ENCODE data around the gene EFCAB8.

EFCAB8 gene

DNA sequence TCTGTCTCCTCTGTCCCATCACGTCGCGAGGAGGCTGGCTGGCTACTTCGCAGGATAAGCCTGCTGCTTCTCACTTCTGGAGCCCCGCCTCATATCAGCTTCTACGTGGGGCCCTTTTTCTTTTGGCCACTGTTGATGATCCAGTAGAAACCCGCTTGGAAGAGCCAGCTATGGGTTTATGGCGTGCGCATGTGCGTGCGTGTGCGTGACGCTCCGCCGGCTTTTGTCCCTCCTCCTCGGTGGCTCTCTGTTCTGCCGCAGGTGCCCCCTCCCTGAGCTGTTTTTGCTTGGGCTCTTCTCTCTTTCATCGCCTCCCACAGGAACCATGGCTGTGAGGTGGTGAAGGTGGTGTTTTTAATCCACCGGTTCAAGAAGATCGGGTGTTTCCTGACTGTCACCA is 26.5 kb downstream of the EFCAB8 start:
- no peak for DNase-seq (ENCODE audit: low read depth in 2 of 2)
- TF ChIP-seq, protein P1, sequence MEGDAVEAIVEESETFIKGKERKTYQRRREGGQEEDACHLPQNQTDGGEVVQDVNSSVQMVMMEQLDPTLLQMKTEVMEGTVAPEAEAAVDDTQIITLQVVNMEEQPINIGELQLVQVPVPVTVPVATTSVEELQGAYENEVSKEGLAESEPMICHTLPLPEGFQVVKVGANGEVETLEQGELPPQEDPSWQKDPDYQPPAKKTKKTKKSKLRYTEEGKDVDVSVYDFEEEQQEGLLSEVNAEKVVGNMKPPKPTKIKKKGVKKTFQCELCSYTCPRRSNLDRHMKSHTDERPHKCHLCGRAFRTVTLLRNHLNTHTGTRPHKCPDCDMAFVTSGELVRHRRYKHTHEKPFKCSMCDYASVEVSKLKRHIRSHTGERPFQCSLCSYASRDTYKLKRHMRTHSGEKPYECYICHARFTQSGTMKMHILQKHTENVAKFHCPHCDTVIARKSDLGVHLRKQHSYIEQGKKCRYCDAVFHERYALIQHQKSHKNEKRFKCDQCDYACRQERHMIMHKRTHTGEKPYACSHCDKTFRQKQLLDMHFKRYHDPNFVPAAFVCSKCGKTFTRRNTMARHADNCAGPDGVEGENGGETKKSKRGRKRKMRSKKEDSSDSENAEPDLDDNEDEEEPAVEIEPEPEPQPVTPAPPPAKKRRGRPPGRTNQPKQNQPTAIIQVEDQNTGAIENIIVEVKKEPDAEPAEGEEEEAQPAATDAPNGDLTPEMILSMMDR (IDR thresholded peaks at IDR 0.05; ENCODE audit: low read depth, low read length) = no peak
- H3K4me3 ChIP-seq (replicated peaks in 1 of 2; ENCODE audit: low read depth in 2 of 2, low read length in 2 of 2) = no peak overlapping the region

DNA sequence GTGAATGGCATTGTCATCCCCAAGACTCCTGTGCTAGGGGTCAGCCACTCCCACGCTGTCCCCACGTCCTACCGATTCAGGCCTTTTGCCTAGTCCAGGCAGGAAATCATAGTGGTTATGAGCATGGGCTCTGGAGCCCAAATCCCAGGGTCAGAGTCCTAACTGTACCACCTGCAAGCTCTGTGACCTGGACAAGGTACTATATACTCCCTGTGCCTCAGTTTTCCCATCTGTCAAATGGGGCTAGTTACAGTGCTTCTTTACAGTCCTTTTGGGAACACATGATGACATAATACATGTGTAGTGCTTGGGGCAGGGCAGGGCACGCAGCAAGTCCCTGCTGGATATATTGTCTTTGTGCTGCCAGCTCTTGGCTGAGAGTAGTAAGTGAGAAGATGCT is 27.2 kb downstream of the EFCAB8 start:
- no peak for DNase-seq (ENCODE audit: low read depth in 2 of 2)
- no peak overlapping the region for H3K4me3 ChIP-seq (replicated peaks in 1 of 2; ENCODE audit: low read depth in 2 of 2, low read length in 2 of 2)
- TF ChIP-seq, protein P1 (IDR thresholded peaks at IDR 0.05; ENCODE audit: low read depth, low read length) = no peak

DNA sequence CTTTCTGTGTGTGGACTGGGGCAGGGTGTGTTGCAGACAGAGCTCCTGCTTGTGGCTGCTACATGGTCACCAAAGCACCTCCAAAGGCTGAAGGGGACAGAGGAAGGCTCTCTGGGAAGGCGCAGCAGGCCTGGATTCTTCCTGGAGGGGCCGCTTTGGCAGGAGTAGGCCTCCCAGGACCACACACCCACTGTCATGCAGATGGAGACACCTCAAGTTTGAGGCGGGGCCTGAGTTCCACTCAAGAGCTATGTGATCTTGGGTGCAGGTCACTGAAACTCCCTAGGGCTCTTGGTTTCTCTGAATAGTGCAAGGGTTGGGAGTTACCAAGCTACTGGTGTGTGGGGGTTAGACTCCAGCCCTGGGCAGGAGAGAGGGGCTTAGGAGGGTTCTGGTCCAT is 27.9 kb downstream of the EFCAB8 start:
- no peak overlapping the region for H3K4me3 ChIP-seq (replicated peaks in 1 of 2; ENCODE audit: low read depth in 2 of 2, low read length in 2 of 2)
- no peak for DNase-seq (ENCODE audit: low read depth in 2 of 2)
- TF ChIP-seq, protein P1 (IDR thresholded peaks at IDR 0.05; ENCODE audit: low read depth, low read length) = no peak

DNA sequence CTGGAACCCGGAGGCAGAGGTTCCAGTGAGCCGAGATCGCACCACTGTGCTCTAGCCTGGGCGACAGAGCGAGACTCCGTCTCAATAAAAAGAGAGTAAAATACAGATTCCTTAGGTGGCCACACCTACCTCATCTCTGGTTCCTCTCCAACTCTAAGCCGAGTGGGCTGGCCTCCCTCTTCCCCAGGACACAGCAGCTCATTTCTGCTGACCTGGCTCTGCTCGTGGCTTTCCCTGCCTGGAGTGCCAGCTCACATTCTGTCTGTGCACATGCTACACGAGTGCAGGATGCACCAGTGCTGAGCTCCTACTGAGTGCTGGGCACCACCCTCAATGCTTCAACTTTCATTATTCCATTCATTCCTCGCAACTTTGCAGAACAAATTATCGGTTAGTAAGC is 28.8 kb downstream of the EFCAB8 start:
- no peak for DNase-seq (ENCODE audit: low read depth in 2 of 2)
- H3K4me3 ChIP-seq (replicated peaks in 1 of 2; ENCODE audit: low read depth in 2 of 2, low read length in 2 of 2) = no peak overlapping the region
- TF ChIP-seq, protein P1 (IDR thresholded peaks at IDR 0.05; ENCODE audit: low read depth, low read length) = no peak

DNA sequence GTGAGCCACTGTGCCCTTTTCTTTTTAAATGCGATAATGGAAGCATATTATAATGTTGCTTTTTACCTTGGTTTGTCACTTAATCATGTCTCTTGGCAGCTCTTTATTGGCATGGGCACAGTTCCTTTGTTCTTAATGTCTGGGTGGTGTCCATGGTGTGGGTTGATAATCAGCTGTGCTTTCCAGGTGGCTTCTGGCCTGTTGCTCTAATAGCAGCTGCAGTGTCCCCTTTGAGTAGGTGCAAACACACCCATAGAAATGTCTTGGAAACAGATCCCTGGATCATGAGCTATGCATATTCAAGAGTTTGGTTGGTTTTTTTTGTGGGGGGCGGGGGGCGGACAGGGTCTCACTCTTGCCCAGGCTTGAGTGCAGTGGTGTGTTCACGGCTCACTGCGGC is 29.9 kb downstream of the EFCAB8 start:
- DNase-seq (ENCODE audit: low read depth in 2 of 2) = no peak
- TF ChIP-seq, protein P1 (IDR thresholded peaks at IDR 0.05; ENCODE audit: low read depth, low read length) = no peak
- no peak overlapping the region for H3K4me3 ChIP-seq (replicated peaks in 1 of 2; ENCODE audit: low read depth in 2 of 2, low read length in 2 of 2)

DNA sequence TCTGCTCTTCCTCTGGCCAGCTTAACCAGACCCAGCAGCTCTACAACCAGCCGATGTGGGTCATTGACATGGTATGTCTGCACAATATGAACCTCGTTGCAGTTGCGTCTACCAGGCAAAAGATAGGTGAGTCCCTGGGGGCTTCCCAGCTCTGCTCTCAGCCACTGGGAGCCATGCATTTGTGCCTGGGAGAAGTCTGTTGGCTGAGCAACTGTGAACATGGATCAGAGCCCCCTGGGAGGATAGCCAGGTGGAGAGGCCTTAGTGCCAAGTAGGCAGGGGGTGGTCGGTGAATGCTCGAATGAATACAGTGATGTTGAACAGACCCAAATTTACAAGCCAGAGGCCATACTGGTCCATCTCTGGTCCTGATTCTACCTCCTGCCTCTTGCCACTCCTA is 30.6 kb downstream of the EFCAB8 start:
- no peak overlapping the region for H3K4me3 ChIP-seq (replicated peaks in 1 of 2; ENCODE audit: low read depth in 2 of 2, low read length in 2 of 2)
- TF ChIP-seq, protein P1 (IDR thresholded peaks at IDR 0.05; ENCODE audit: low read depth, low read length) = no peak
- DNase-seq (ENCODE audit: low read depth in 2 of 2) = no peak

DNA sequence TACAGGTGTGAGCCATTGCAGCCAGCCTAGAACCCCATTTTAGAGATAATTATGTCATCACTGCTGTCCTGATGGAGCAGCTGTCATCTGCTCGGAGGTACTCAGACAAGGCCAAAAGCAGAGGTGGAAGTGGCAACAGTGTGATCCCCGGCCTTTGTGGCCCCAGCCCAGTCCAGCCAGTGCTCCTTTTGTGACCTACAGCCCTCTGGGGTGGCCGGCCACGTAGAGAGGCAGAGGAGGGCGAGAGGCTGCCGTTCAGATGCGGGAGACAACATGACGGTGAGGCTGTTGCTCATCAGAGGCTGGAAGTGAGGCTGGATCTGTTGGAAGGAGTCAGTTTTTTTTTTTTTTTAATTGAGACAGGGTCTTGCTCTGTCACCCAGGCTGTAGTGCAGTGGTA is 32.8 kb downstream of the EFCAB8 start:
- TF ChIP-seq, protein P1 (IDR thresholded peaks at IDR 0.05; ENCODE audit: low read depth, low read length) = no peak
- DNase-seq (ENCODE audit: low read depth in 2 of 2) = no peak
- H3K4me3 ChIP-seq (replicated peaks in 1 of 2; ENCODE audit: low read depth in 2 of 2, low read length in 2 of 2) = no peak overlapping the region
